HUES6 (cell line): Measurements from ENCODE around the gene FRMD4A.

ENCODE experiments used
- H3K27ac ChIP-seq: 2 replicates; pipeline ENCODE4 v1.7.0; 2013; ENCODE audit warnings: low read depth, mild to moderate bottlenecking, low read length, inconsistent platforms
- H3K27me3 ChIP-seq: 2 replicates; pipeline ENCODE4 v1.6.1; 2013; ENCODE audit warnings: low read length; ENCODE audit not compliant: control insufficient read depth, insufficient read depth
- H3K36me3 ChIP-seq: 2 replicates; pipeline ENCODE4 v1.6.1; 2013; ENCODE audit warnings: low read length; ENCODE audit not compliant: control insufficient read depth, insufficient read depth
- H3K4me1 ChIP-seq: 2 replicates; pipeline ENCODE4 v1.6.1; 2013; ENCODE audit warnings: low read length; ENCODE audit not compliant: control insufficient read depth, insufficient read depth
- H3K4me3 ChIP-seq: 2 replicates; pipeline ENCODE4 v1.5.1; 2013; ENCODE audit warnings: low read depth, low read length
- H3K9ac ChIP-seq: one replicate; pipeline ENCODE4 v1.6.1; 2013; ENCODE audit warnings: mild to moderate bottlenecking, low read length
- H3K9me3 ChIP-seq: 2 replicates; pipeline ENCODE4 v1.6.1; 2013; ENCODE audit warnings: low read depth, low read length; ENCODE audit not compliant: control insufficient read depth, insufficient read depth

FRMD4A gene

GRCh38 chr10:14016011-14016536 lies 314.6 kb downstream of the FRMD4A start:
- H3K9me3 ChIP-seq = 0 out of 2 replicates have a peak, but pooled peaks cover 2% of the 10 kb centered on the region
- H3K27me3 ChIP-seq = no peaks in the 10 kb centered on the region
- H3K9ac ChIP-seq = no peak overlapping the region
- H3K4me3 ChIP-seq = no peak overlapping the region
- H3K4me1 ChIP-seq = no peaks in the 10 kb centered on the region; the same call in 1 of the 2 replicates
- H3K36me3 ChIP-seq = no peaks in the 10 kb centered on the region
- H3K27ac ChIP-seq = no peak overlapping the region

- Histone ChIP-seq H3K27ac (no peak overlapping the region), H3K36me3 (no peaks in the 10 kb centered on the region), H3K27me3 (no peaks in the 10 kb centered on the region), H3K4me3 (no peak overlapping the region), H3K4me1 (peaks cover 15% of the 10 kb centered on the region), H3K9ac (no peak overlapping the region), H3K9me3 (0 out of 2 replicates have a peak, but pooled peaks cover 2% of the 10 kb centered on the region)
Measured at GRCh38 chr10:14014423-14014822, 316.3 kb downstream of the FRMD4A start.

GRCh38 chr10:14010769-14011574 lies 319.8 kb downstream of the FRMD4A start:
- Histone ChIP-seq H3K4me3 (no peak overlapping the region), H3K27ac (no peak overlapping the region), H3K27me3 (no peaks in the 10 kb centered on the region), H3K4me1 (peaks cover 22% of the 10 kb centered on the region), H3K9me3 (no peaks in the 10 kb centered on the region), H3K9ac (no peak overlapping the region), H3K36me3 (no peaks in the 10 kb centered on the region)

- Histone ChIP-seq H3K27me3 (no peaks in the 10 kb centered on the region), H3K36me3 (no peaks in the 10 kb centered on the region), H3K4me3 (no peak overlapping the region), H3K9ac (no peak overlapping the region), H3K27ac (no peak overlapping the region), H3K4me1 (peaks cover 22% of the 10 kb centered on the region), H3K9me3 (no peaks in the 10 kb centered on the region)
Measured at GRCh38 chr10:14010101-14010558, 320.6 kb downstream of the FRMD4A start.

- Histone ChIP-seq H3K9ac (no peak overlapping the region), H3K27ac (no peak overlapping the region), H3K4me1 (peaks cover 22% of the 10 kb centered on the region), H3K9me3 (no peaks in the 10 kb centered on the region), H3K4me3 (no peak overlapping the region), H3K36me3 (no peaks in the 10 kb centered on the region), H3K27me3 (no peaks in the 10 kb centered on the region)
Measured at GRCh38 chr10:14009371-14010100, 321.2 kb downstream of the FRMD4A start.

GRCh38 chr10:14008740-14009080 lies 322.0 kb downstream of the FRMD4A start:
- no peak overlapping the region for H3K9ac ChIP-seq
- H3K27ac ChIP-seq = no peak overlapping the region
- no peak overlapping the region for H3K4me3 ChIP-seq

GRCh38 chr10:14004536-14004935 lies 326.2 kb downstream of the FRMD4A start:
- H3K4me3 ChIP-seq = no peak overlapping the region
- H3K27ac ChIP-seq = no peak overlapping the region
- no peaks in the 10 kb centered on the region for H3K9me3 ChIP-seq

More at GRCh38 chr10:14008740-14009080, 322.0 kb downstream of the FRMD4A start:
- Histone ChIP-seq H3K9me3 (no peaks in the 10 kb centered on the region), H3K4me1 (peaks cover 22% of the 10 kb centered on the region), H3K27me3 (no peaks in the 10 kb centered on the region), H3K36me3 (no peaks in the 10 kb centered on the region)

GRCh38 chr10:14003517-14004184 lies 327.1 kb downstream of the FRMD4A start:
- Histone ChIP-seq H3K27me3 (no peaks in the 10 kb centered on the region), H3K36me3 (no peaks in the 10 kb centered on the region), H3K4me1 (peaks cover 6% of the 10 kb centered on the region; the same call in 1 of the 2 replicates), H3K4me3 (no peak overlapping the region), H3K9ac (no peak overlapping the region), H3K9me3 (no peaks in the 10 kb centered on the region), H3K27ac (no peak overlapping the region)

More at GRCh38 chr10:14004536-14004935, 326.2 kb downstream of the FRMD4A start:
- Histone ChIP-seq H3K4me1 (peaks cover 10% of the 10 kb centered on the region), H3K36me3 (no peaks in the 10 kb centered on the region), H3K9ac (no peak overlapping the region), H3K27me3 (no peaks in the 10 kb centered on the region)

GRCh38 chr10:14001298-14002040 lies 329.3 kb downstream of the FRMD4A start:
- Histone ChIP-seq H3K27me3 (no peaks in the 10 kb centered on the region), H3K4me3 (no peak overlapping the region), H3K4me1 (peaks cover 2% of the 10 kb centered on the region; the same call in 1 of the 2 replicates), H3K9ac (no peak overlapping the region), H3K36me3 (no peaks in the 10 kb centered on the region), H3K27ac (no peak overlapping the region), H3K9me3 (no peaks in the 10 kb centered on the region)

- H3K9ac ChIP-seq = no peak overlapping the region
- no peaks in the 10 kb centered on the region for H3K36me3 ChIP-seq
- no peak overlapping the region for H3K27ac ChIP-seq
- H3K27me3 ChIP-seq = no peaks in the 10 kb centered on the region
- H3K4me1 ChIP-seq = peaks cover 2% of the 10 kb centered on the region; the same call in 1 of the 2 replicates
- no peaks in the 10 kb centered on the region for H3K9me3 ChIP-seq
- H3K4me3 ChIP-seq = no peak overlapping the region
Measured at GRCh38 chr10:13998163-13998835, 332.4 kb downstream of the FRMD4A start.
